GM12873 (cell line): ENCODE measurements around the gene CEP57.

Source experiments
- TF ChIP-seq, protein P1 (sequence below): IDR thresholded peaks from 2 replicates; pipeline ENCODE4 v1.5.1; 2012; ENCODE audit warnings: low read depth, mild to moderate bottlenecking, moderate library complexity, low read length, control low read depth; ENCODE audit not compliant: insufficient read depth; ENCODE audit errors: missing control alignments

The CEP57 gene

DNA sequence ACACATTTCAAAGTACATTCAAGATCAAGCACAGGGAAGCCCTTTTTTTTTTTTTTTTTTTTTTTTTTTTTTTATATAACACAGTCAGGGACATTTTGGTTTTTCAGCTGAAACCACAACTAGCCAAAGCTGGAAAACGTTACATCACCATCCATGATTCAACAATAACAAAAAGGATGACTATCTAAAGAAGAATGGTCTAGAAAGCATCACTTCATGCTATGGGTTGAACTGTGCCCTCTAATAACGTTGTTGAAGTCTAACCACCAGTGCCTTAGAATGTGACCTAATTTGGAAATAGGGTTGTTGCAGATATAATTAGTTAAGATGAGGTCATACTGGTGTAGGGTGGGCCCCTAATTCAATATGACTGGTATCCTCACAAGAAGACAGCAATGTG, 87.0 kb downstream of the CEP57 start:
- TF ChIP-seq, protein P1, sequence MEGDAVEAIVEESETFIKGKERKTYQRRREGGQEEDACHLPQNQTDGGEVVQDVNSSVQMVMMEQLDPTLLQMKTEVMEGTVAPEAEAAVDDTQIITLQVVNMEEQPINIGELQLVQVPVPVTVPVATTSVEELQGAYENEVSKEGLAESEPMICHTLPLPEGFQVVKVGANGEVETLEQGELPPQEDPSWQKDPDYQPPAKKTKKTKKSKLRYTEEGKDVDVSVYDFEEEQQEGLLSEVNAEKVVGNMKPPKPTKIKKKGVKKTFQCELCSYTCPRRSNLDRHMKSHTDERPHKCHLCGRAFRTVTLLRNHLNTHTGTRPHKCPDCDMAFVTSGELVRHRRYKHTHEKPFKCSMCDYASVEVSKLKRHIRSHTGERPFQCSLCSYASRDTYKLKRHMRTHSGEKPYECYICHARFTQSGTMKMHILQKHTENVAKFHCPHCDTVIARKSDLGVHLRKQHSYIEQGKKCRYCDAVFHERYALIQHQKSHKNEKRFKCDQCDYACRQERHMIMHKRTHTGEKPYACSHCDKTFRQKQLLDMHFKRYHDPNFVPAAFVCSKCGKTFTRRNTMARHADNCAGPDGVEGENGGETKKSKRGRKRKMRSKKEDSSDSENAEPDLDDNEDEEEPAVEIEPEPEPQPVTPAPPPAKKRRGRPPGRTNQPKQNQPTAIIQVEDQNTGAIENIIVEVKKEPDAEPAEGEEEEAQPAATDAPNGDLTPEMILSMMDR, result no peak
